IPS DF 19.7 (cell line): ENCODE results near the gene TMEM272.
"Not testable (repeated sequence)": the region's sequence is repeated elsewhere in the genome, so short reads cannot be mapped to it uniquely, and the experiment has no call there.

ENCODE experiments used
- DNase-seq: peaks from one replicate; pipeline ENCODE4 v3.0.0-alpha.2; 2013; ENCODE audit warnings: low read depth, low spot score

The TMEM272 gene

GRCh38 chr13:51825165-51825592 is 19.8 kb downstream of the TMEM272 start:
- DNase-seq: no peak

DNA sequence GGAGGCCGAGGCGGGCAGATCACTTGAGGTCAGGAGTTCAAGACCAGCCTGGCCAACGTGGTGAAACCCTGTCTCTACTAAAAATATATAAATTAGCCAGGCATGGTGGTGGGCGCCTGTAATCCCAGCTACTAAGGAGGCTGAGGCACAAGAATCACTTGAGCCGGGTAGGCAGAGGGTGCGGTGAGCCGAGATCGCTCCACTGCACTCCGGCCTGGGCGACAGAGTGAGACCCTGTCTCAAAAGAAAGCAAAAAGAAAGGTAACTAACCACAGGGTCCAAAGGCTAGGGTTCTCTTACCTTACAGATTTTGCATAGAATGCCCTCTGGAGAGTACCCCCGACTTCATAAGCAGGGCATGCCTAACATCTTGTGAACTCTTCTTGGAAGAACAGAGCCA is 20.3 kb downstream of the TMEM272 start:
- DNase-seq: not testable (repeated sequence)

DNA sequence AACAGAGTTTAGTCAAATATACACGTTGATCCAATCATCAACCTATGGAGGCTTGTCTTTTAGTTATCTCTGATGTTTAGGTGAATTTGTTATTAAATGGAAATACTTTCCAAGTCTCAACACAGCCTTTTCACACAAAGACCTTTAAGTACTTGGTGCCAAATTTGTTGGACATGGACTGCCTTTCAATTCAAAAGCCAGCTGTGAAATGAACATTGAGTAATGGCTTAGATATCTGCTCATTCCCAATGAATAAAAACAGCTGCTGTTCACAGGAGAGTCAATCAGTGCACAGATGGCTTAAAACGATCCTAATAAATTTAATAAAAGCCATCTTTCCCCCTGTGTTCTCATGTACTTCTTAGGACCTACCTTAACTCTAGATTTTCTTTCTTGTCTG is 21.1 kb downstream of the TMEM272 start:
- DNase-seq: no peak

DNA sequence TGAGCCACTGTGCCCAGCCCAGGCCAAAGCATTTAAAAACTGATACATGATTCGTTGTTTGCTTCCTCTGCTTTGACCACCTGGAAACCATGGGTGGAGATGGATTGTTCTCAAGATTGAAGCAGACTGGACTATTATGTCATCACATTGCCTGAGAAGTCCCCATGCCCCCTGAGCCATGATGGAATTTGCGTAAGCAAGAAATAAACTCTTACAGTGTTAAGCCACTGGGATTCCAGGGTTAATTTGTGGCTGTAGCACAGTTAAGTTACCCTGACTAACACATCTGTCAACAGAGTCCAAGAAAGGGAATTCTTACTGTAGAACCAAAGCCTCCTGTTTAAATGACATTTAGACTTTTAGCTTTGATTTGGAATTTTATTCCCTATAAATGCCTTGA is 21.6 kb downstream of the TMEM272 start:
- no peak for DNase-seq

DNA sequence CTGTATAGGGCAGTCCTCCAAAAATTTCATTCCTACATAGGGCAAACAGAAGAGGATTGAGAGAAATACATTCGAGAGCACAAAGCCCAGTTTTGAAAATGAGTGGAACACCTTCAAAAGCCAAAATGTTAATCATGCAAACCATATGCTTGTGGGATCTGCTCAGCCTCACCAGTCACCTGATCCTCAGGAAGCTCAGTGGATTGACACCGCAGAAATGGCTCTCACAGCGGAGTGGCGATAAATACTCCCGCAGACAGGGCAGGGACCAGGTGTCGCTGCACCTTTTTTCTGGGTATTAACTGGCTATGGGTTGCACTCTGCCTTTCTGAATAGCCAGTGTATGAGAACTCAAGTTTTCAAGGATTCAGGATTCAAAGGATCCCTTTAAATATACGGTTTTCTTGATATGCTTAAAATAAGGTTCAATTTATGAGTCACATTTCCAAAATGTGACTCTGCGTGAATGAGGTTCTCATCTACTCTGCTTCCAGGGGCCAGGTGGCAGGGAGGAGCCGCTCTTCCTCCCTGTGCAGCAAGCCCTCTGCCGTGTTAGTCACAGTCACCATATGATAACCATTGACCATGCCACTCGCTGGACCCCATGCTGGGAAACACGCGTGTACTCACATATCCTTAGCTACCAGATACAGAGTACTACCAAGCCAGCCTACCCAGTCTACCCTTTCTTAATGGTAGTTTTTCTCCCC is 22.7 kb downstream of the TMEM272 start:
- DNase-seq: no peak

DNA sequence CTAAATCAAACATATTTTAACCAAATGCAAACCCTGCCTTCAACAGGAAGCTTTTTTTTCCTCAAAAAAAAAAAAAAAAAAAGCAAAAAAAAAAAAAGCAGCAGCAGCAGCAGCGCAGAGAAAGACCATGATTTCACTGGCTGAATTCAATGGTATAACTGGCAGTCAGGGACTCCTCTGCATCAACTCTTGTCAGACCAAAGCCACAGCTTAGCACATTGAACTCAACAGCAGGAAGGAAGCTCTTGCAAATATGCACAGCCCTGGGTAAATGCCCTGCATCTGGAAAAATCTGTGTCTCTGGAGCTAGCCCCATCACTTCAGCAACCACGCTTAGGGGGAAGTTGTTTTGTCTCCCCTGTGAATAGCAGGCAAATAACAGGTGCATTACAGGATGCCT is 23.4 kb downstream of the TMEM272 start:
- DNase-seq: no peak

- no peak for DNase-seq
These were observed 24.9 kb downstream of the TMEM272 start for GRCh38 chr13:51820016-51820597.

GRCh38 chr13:51819544-51819943 is 25.4 kb downstream of the TMEM272 start:
- no peak for DNase-seq

- DNase-seq: no peak
These were observed 26.0 kb downstream of the TMEM272 start for GRCh38 chr13:51818781-51819511.

DNA sequence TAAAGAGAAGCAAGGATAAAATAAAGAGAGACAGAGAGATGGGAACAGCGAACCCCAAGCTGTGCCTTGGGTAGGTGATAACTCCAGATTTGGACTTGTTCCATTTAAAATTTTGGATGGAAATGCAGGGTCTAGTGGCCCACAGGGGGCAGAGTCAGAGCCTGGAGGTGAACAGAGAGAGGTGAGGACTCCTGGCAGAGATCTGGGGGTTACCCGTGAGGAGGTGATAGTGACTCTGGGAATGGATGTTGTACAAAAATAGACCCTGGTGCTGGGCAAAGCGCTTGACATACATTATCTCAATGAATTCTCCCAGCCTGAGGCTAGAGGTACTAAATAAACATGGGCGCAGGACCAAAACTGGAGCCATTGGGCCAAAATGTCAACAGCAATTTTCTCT is 26.7 kb downstream of the TMEM272 start:
- DNase-seq: no peak

DNA sequence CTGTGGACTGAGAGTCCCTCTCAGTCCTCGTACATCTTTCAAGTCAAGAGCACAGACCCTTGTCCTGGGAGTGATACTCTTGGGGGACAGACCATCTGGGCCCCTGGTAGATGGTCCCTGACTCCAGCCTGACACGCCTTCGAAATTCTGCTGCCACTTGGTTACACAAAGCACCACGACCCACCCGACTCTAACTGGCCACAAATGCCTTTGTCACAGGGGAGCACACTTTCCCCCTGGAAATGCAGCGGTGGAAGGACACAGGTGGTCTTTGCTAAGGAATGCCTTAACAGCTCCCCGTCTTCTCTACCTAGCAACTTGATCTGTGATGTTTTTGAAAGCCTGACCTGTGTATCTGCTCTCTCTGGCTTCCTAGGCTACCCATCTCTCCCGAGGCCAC is 27.3 kb downstream of the TMEM272 start:
- no peak for DNase-seq

DNA sequence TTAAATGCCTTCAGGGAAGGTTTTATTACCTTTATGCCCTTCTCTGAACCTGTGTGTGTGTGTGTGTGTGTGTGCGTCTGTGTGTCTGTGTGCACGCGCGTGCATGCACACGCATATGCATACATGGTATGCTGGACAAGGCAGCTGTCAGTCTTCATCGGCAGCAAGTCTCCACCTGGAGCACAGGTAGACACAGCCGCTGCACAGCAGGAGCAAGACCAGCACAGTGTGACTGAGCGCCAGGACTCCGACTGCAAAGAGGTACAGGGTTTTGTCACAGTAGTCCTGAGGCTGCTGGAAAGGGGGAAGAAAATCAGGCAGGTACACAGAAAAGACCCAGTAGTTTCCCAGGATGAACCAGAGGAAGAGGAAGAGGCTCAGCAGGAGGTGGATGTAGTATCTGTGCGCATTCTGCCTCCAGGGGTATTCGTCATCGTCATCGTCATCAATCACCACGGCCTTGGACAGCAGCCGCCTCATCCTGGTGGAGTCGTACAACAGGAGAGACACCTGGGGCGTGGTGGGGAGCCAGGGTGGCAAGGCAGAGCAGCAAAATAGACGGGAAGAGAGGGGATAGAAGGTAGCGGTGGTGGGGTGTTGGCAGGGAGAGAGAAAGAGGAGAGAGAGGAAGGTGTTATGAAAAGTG is 28.2 kb downstream of the TMEM272 start:
- no peak for DNase-seq

DNA sequence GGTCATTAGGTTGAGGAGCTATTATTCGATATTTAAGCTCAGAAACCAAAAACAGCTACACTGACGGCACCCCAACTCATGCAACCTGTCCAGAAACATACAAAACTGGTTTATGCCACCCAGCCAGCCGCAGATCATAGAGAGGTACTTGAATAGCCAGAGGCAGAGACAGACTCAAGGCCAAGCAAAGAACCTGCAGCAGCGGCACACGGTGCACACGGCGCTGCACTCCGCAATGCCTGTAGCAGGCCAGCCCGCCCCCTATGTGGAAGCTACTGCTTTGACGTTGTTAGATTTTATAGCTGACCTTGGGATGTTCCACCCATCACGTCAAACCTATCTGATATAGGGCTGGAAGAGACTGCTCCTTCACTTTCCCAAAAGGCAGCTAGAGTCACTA is 29.1 kb downstream of the TMEM272 start:
- DNase-seq: no peak

DNA sequence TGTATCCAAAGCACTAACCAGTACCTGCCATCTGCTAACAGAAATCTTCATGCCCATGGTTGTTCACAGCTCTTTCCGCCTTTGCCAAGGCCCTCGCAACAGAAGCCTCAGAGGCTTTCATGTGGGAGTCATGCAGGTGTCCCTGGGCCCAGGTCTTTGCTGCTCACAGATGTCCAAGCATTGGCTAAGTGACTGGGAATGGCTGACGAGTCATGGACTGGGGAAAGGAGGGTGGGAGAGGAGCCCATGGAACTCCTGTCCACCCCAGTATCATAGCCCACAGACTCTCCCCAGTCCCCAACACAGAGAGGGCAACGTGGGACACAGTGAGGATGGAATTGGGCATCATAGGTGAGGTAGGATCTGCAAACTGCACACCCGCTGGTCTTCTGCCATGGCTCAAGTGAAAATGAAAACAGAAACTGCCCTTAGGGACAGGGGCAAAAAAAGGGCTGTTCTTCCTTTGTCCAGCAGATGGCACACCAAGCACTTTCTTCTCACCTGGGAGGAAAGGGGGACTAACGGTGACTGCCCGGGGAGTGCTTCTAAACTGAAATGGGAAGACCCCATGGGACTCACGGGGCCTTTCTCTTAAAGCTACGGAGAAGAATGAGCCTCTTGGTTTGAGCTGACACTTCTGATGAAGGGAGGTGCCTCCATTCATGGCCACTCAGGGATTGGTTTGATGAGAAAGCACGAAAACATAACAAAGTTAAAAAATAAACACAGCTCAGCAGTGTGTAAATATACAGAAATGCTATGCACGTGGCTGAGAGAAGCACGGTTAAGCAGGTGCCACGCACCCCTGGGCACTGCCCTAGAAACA is 29.9 kb downstream of the TMEM272 start:
- no peak for DNase-seq

DNA sequence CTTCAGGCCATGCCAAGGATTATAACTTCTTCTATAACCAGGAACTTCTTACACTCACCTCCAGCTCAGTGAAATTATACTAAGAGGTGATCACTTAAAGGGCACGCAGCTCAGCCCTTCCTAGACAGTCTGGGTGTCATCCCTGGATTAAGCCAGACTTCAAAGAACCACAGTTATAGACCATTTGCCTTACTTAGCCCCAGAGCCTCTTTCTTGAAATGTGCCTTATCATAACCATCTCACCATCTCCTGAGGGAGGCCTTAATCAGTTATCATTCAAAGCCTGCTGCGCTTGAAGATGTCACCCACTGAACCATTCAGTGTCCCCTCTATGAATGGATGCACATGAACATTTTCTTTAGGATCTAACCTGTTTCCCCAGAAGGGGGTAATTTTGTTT is 30.9 kb downstream of the TMEM272 start:
- no peak for DNase-seq

- DNase-seq: no peak
These were observed 33.0 kb downstream of the TMEM272 start for GRCh38 chr13:51811920-51812451.

GRCh38 chr13:51811046-51811445 is 33.9 kb downstream of the TMEM272 start:
- DNase-seq: no peak

DNA sequence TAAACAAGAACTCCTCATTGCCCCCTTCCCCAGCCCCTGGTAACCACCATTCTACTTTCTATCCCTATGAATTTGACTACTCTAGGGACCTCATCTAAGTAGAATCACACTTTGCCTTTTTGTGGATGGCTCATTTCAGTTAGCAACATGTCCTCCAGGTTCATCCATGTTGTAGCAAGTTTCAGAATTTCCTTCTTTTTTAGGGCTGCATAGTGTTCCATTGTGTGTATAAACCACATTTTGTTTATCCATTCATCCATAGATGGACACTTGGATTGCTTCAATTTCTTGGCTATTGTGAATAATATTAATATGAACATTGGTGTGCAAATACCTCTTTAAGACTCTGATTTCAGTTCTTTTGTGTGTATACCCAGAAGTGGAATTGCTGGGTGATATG is 36.2 kb downstream of the TMEM272 start:
- DNase-seq: no peak

DNA sequence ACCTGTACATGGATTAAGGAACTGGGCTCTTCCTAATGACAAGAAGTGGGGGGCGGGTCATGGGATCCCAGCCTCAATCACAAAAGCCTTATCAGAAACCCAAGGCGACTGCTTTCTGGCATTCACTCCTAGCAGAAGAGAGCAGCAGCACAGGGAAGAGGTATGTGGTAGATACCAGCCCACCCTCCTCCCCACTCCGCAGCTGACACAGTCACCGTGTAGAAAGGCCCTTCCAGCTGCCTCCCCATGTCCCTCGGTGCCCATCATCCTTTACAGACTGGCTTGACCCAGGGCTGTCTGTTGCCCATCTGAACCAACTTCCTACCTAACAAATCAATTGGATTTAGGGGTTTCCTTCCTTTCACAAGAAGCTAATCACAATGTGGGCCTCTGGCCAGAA is 37.9 kb downstream of the TMEM272 start:
- DNase-seq: no peak

- no peak for DNase-seq
These were observed 38.4 kb downstream of the TMEM272 start for GRCh38 chr13:51806566-51806965.

GRCh38 chr13:51805925-51806324 is 39.1 kb downstream of the TMEM272 start:
- DNase-seq: no peak
